B cell (primary cell): ENCODE results near the gene C1orf226. TPM values are rescaled to one million over a fixed set of nuclear protein-coding genes. Genes with fewer than 3 reads are reported as not detected.

Experiments used
- ATAC-seq: fragments of 200-7000 bp; cut with Tn5 transposase; one replicate; pipeline ENCODE4 v1.10.0; 2021; ENCODE audit warnings: low read depth, mild to moderate bottlenecking, moderate number of reproducible peaks, moderate library complexity
- CTCF ChIA-PET: fragments of 350-600 bp; sonication (Branson Sonifier 250); formaldehyde crosslinking; loops from one replicate; lab custom pipeline; 2021; ENCODE audit warnings: antibody characterized with exemption, inconsistent platforms; lab: Charles Lee
- POLR2A ChIA-PET: fragments of 350-600 bp; sonication (Branson Sonifier 250); formaldehyde crosslinking; loops from one replicate; lab custom pipeline; 2021; ENCODE audit warnings: antibody characterized with exemption; lab: Charles Lee
- DNase-seq: peaks from one replicate; pipeline ENCODE4 v3.0.0; 2013
- H2AFZ ChIP-seq: 2 replicates; pipeline ENCODE4 v1.6.1; 2012; ENCODE audit warnings: mild to moderate bottlenecking, low read depth, low read length; ENCODE audit not compliant: insufficient read depth, poor library complexity, severe bottlenecking
- H3K27ac ChIP-seq, 2 donors: 1 replicate in 1 of 2; 2 replicates in 1 of 2; pipeline ENCODE4 v1.5.1; 2012 to 2013; ENCODE audit warnings: low read length in 2 of 2, mild to moderate bottlenecking in 2 of 2, moderate library complexity in 1 of 2
- H3K27me3 ChIP-seq, 4 experiments: fragments of 200-600 bp in 1 of 4; sonication (generic) in 1 of 4; replicated peaks in 1 of 4; 1 replicate in 2 of 4; 2 replicates in 2 of 4; pipeline versions ENCODE4 v1.6.1 to v1.7.0; 2013 to 2016; ENCODE audit warnings: low read length in 3 of 4, mild to moderate bottlenecking in 2 of 4, mixed read lengths in 1 of 4, moderate library complexity in 1 of 4; ENCODE audit not compliant: insufficient read depth in 4 of 4, control insufficient read depth in 3 of 4; ENCODE audit errors: control extremely low read depth in 1 of 4
- H3K36me3 ChIP-seq, 2 experiments: replicated peaks in 1 of 2; 1 replicate in 1 of 2; 2 replicates in 1 of 2; pipeline versions ENCODE4 v1.6.1 to v1.7.1; 2013; ENCODE audit warnings: low read length in 1 of 2; ENCODE audit not compliant: insufficient read depth in 2 of 2, control insufficient read depth in 1 of 2; ENCODE audit errors: control extremely low read depth in 1 of 2, extremely low read depth in 1 of 2
- H3K4me1 ChIP-seq, 2 donors: fragments of 200-600 bp in 1 of 2; sonication (generic) in 1 of 2; 1 replicate in 1 of 2; 2 replicates in 1 of 2; pipeline versions ENCODE4 v1.5.1 to v1.6.1; 2013 to 2017; ENCODE audit warnings: low read length in 2 of 2; ENCODE audit not compliant: control insufficient read depth in 2 of 2, insufficient read depth in 2 of 2
- H3K4me2 ChIP-seq: replicated peaks from 2 replicates; pipeline ENCODE3; 2012; ENCODE audit warnings: mild to moderate bottlenecking, low read depth, low read length; ENCODE audit not compliant: poor library complexity, severe bottlenecking
- H3K4me3 ChIP-seq, 5 experiments: fragments of 200-600 bp in 1 of 5; sonication (generic) in 1 of 5; 1 replicate in 3 of 5; 2 replicates in 2 of 5; pipeline versions ENCODE4 v1.5.1 to v1.7.0; 2011 to 2016; ENCODE audit warnings: low read length in 4 of 5, mild to moderate bottlenecking in 4 of 5, low read depth in 2 of 5, control low read depth in 1 of 5, moderate library complexity in 1 of 5; ENCODE audit not compliant: insufficient read depth in 1 of 5; ENCODE audit errors: control extremely low read depth in 1 of 5, extremely low read depth in 1 of 5
- H3K79me2 ChIP-seq: fragments of 200-600 bp; sonication (generic); one replicate; pipeline ENCODE4 v1.6.0; 2016; ENCODE audit warnings: low read length; ENCODE audit not compliant: control insufficient read depth, insufficient read depth
- H3K9ac ChIP-seq: fragments of 200-600 bp; sonication (generic); 2 replicates; pipeline ENCODE4 v1.6.1; 2017; ENCODE audit warnings: mild to moderate bottlenecking, low read length, moderate library complexity
- H3K9me3 ChIP-seq, 3 donors: one replicate each; pipeline versions ENCODE4 v1.6.1 to v1.7.1; 2013; ENCODE audit warnings: low read length in 2 of 3; ENCODE audit not compliant: control insufficient read depth in 2 of 3, insufficient read depth in 1 of 3; ENCODE audit errors: control extremely low read depth in 1 of 3
- H4K20me1 ChIP-seq: 2 replicates; pipeline ENCODE4 v1.6.0; 2012; ENCODE audit warnings: mild to moderate bottlenecking, low read length; ENCODE audit not compliant: insufficient read depth, control insufficient read depth, poor library complexity, severe bottlenecking
- H3K27ac Mint-ChIP-seq: one replicate; pipeline ENCODE4 v1.8.0; 2021; ENCODE audit warnings: mixed read lengths
- H3K27me3 Mint-ChIP-seq: one replicate; pipeline ENCODE4 v1.8.0; 2021; ENCODE audit warnings: mixed read lengths
- H3K4me1 Mint-ChIP-seq: one replicate; pipeline ENCODE4 v1.8.0; 2021; ENCODE audit warnings: mixed read lengths
- H3K4me3 Mint-ChIP-seq: one replicate; pipeline ENCODE4 v1.8.0; 2021; ENCODE audit warnings: mixed read lengths
- H3K9me3 Mint-ChIP-seq: one replicate; pipeline ENCODE4 v1.8.0; 2022; ENCODE audit warnings: mixed read lengths; ENCODE audit not compliant: insufficient read depth
- CTCF ChIP-seq: fragments of 200-600 bp; IDR thresholded peaks from one replicate; pipeline ENCODE4 v1.8.0; 2022; ENCODE audit warnings: antibody characterized with exemption, mild to moderate bottlenecking
- EZH2 ChIP-seq: IDR thresholded peaks from 2 replicates; pipeline ENCODE4 v1.6.1; 2012; ENCODE audit warnings: borderline replicate concordance, low read depth, mild to moderate bottlenecking, moderate library complexity, low read length; ENCODE audit not compliant: insufficient read depth, poor library complexity, severe bottlenecking
- WGBS: methylation state at CpG from one replicate; pipeline ENCODE4 v1.1.5; 2013; ENCODE audit warnings: missing lambda C conversion rate; ENCODE audit not compliant: insufficient coverage; 5-methylcytosine and 5-hydroxymethylcytosine counted together
- intact Hi-C: fragments of 100-400 bp; cut with micrococcal nuclease; formaldehyde crosslinking; loops from one replicate; pipeline ENCODE4 v1.10.0; 2022
- polyA plus RNA-seq: library from polyadenylated mRNA; depleted of rRNA; stranded (reverse); fragments of >200 nt; gene quantifications from 2 replicates; pipeline ENCODE4 v1.2.3, GENCODE V29; 2012
- total RNA-seq, 2 donors: library from RNA; stranded (reverse); fragments of 120-200 nt in 1 of 2; gene quantifications; 1 replicate in 1 of 2; 2 replicates in 1 of 2; pipeline versions ENCODE4 v1.2.3 to v1.2.4, GENCODE V29; 2013 to 2022

Gene C1orf226
- total and polyA plus RNA-seq, 2 donors (not counting 1 experiment from before 2014, with no cell fraction given), result 0.01 to 0.10 TPM

GRCh38 chr1:162375463-162375862 is 6.1 kb upstream of the C1orf226 start:
- no peak overlapping the region for H3K4me3 ChIP-seq
- no peaks in the 10 kb centered on the region for H3K27me3 ChIP-seq
- no peak overlapping the region for H3K9ac ChIP-seq
- no peaks in the 10 kb centered on the region for H3K79me2 ChIP-seq
- no peaks in the 10 kb centered on the region for H3K9me3 ChIP-seq
- no peaks in the 10 kb centered on the region for H3K36me3 ChIP-seq
- ATAC-seq (no peak), DNase-seq (no peak)
- TF ChIP-seq EZH2, result no peak
- TF ChIP-seq CTCF, result no peak
- H3K4me2 ChIP-seq, result no peak overlapping the region
- peaks cover 3% of the 10 kb centered on the region for H3K27me3 Mint-ChIP-seq
- no peaks in the 10 kb centered on the region for H3K9me3 Mint-ChIP-seq
- CTCF ChIA-PET, result no interaction called here
- no peaks in the 10 kb centered on the region for H3K4me1 ChIP-seq
- H3K27ac ChIP-seq, result no peak overlapping the region
- no peak overlapping the region for H2AFZ ChIP-seq
- WGBS, result 94% methylated on average over 6 of the region's 8 CpGs
- POLR2A ChIA-PET, result no interaction called here
- no peak overlapping the region for H3K4me3 Mint-ChIP-seq
- no peaks in the 10 kb centered on the region for H3K4me1 Mint-ChIP-seq
- intact Hi-C loops, result no loop called here
- no peak overlapping the region for H3K27ac Mint-ChIP-seq
- H4K20me1 ChIP-seq, result no peaks in the 10 kb centered on the region

DNA sequence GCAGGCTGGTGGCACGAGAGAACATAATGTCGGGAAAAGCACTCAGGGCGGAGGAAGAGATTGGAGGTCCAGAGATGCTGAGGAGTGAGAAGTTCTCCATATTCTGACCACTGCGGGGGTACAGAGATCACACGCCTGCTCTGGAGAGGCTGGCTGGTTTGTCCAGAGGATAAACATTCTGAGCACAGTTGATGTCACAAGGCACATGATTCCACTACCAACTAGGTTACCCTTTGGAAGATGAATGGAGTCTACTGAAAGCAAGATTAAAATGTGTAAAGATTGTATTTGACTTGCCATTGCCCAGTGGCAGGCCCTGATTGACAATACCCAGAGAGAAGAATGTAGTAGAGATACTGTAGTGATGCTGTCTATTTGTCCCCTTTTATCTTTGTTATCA is 4.8 kb upstream of the C1orf226 start, which contains the start of gene SPATA46:
SPATA46 (minus strand) TSS at position 164 of the 400 bp plus-strand sequence; CDS start at position 100, 64 bp downstream.
- no peaks in the 10 kb centered on the region for H3K9me3 Mint-ChIP-seq
- peaks cover 3% of the 10 kb centered on the region for H3K27me3 Mint-ChIP-seq
- Histone ChIP-seq H3K36me3 (no peaks in the 10 kb centered on the region), H3K4me3 (no peak within 1 kb of the TSS), H2AFZ (no peak within 1 kb of the TSS), H3K4me2 (no peak within 1 kb of the TSS), H3K27ac (no peak within 1 kb of the TSS), H4K20me1 (no peaks in the 10 kb centered on the region), H3K79me2 (no peaks in the 10 kb centered on the region), H3K9me3 (no peaks in the 10 kb centered on the region), H3K9ac (no peak within 1 kb of the TSS), H3K27me3 (no peaks in the 10 kb centered on the region), H3K4me1 (no peaks in the 10 kb centered on the region)
- no peak for ATAC-seq
- H3K27ac Mint-ChIP-seq, result no peak within 1 kb of the TSS
- intact Hi-C loops, result no loop called here
- ChIA-PET POLR2A (no interaction called here), CTCF (no interaction called here)
- DNase-seq, result no peak
- WGBS, result 97% methylated on average over 3 of the region's 5 CpGs
- no peaks in the 10 kb centered on the region for H3K4me1 Mint-ChIP-seq
- H3K4me3 Mint-ChIP-seq, result no peak within 1 kb of the TSS
- TF ChIP-seq EZH2, result no peak
- no peak for TF ChIP-seq CTCF
